ENCODE data around the gene PDE3A.

GRCh38 chr12:20320552-20320951, 47.8 kb upstream of the PDE3A start:
- TF ChIP-seq CTCF (conservative IDR thresholded peaks at IDR 0.05; ENCODE audit: low read length): no peak
- TF ChIP-seq EZH2phosphoT487 (IDR thresholded peaks at IDR 0.05; ENCODE audit: borderline replicate concordance): no peak

All from Loucy (cell line).